Activated naive CD8-positive, alpha-beta T cell treated with anti-CD3 and anti-CD28 coated beads for 36 hours (primary cell): Measurements from ENCODE around the gene IL1RAPL2. TPM values are rescaled to one million over a fixed set of nuclear protein-coding genes. Genes with fewer than 3 reads are reported as not detected.
"Not testable (repeated sequence)": the region's sequence is repeated elsewhere in the genome, so short reads cannot be mapped to it uniquely, and the experiment has no call there.

ENCODE experiments used
- DNase-seq: peaks from one replicate; pipeline ENCODE4 v3.0.0; 2021
- H3K27ac Mint-ChIP-seq: one replicate; pipeline ENCODE4 v1.8.0; 2022; ENCODE audit warnings: mild to moderate bottlenecking, moderate library complexity, mixed read lengths
- H3K27me3 Mint-ChIP-seq: one replicate; pipeline ENCODE4 v1.8.0; 2022; ENCODE audit warnings: mild to moderate bottlenecking, mixed read lengths
- H3K36me3 Mint-ChIP-seq: one replicate; pipeline ENCODE4 v1.8.0; 2021; ENCODE audit warnings: mild to moderate bottlenecking, mixed read lengths
- H3K4me1 Mint-ChIP-seq: one replicate; pipeline ENCODE4 v1.8.0; 2021; ENCODE audit warnings: mixed read lengths
- H3K4me3 Mint-ChIP-seq: one replicate; pipeline ENCODE4 v1.8.0; 2022; ENCODE audit warnings: mild to moderate bottlenecking, moderate library complexity, mixed read lengths
- H3K9me3 Mint-ChIP-seq: one replicate; pipeline ENCODE4 v1.8.0; 2022; ENCODE audit warnings: mixed read lengths
- total RNA-seq, 2 experiments: library from RNA; stranded (reverse); gene quantifications; one replicate each; pipeline ENCODE4 v1.2.3, GENCODE V29; 2021

Gene IL1RAPL2
- total RNA-seq, 2 experiments from 2014 or later: not detected

DNA sequence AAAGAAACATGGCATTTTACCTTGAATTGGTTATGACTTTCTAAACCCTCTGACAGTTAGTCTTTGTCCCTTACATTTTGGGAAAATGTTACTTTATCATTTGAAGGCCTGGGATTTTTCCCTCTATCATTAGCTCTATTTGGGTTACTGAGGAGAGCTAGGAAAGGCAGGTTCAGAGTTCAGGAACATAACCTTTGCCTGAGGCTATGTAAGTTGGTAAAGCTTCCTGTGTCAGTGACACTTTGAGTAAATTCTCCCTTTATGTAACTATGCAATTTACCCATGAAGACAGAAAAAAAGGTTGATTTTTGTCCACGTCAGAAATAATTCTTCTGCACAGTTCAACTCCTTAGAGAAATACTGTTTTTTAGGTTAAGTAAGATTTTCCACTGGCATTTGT, 1084.6 kb downstream of the IL1RAPL2 start:
- no peaks in the 10 kb centered on the region for H3K36me3 Mint-ChIP-seq
- no peak overlapping the region for H3K27ac Mint-ChIP-seq
- H3K4me1 Mint-ChIP-seq: no peaks in the 10 kb centered on the region
- DNase-seq: no peak
- H3K4me3 Mint-ChIP-seq: no peak overlapping the region
- H3K27me3 Mint-ChIP-seq: no peaks in the 10 kb centered on the region
- peaks cover 1% of the 10 kb centered on the region for H3K9me3 Mint-ChIP-seq

DNA sequence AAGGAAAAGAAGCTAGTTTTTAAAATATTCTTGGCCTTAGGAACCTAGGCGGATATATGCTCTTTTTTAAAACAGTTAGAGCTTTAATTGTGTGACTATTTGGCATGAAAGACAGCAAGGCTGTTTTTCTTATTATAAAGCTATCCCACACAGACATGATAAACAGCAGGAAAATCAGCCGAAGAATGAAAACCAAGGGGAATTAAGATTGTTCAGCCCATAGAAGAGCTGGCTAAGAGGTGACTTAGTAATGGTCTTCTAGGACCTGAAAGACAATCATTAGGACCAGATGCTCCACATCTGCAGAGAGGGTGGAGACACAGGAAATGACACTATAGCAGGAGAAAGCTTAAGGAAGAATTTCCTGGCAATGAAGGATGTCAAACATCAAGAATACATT, 1085.0 kb downstream of the IL1RAPL2 start:
- Mint-ChIP-seq H3K27ac (no peak overlapping the region), H3K36me3 (no peaks in the 10 kb centered on the region), H3K4me1 (no peaks in the 10 kb centered on the region), H3K4me3 (no peak overlapping the region), H3K9me3 (no peaks in the 10 kb centered on the region), H3K27me3 (no peaks in the 10 kb centered on the region)
- DNase-seq: no peak

DNA sequence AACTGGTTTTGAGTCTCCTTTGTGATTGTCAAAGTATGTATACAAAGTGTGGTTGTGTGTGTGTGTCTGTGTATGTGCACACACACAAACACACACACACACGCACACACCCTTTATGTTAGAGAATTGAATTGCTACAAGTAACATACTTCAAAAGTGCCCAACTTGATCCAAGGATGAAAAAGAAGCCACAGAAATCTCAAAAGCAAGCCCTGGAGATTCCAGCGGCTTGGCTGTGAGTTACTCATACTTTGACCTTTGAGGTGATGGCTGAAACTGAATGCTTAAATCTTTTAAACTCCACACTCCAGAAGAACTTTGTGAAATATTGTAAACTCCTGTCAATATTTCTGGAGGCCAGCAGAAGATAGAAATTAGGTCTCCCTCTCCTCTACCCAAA, 1087.9 kb downstream of the IL1RAPL2 start:
- Mint-ChIP-seq H3K36me3 (no peaks in the 10 kb centered on the region), H3K27me3 (no peaks in the 10 kb centered on the region)

DNA sequence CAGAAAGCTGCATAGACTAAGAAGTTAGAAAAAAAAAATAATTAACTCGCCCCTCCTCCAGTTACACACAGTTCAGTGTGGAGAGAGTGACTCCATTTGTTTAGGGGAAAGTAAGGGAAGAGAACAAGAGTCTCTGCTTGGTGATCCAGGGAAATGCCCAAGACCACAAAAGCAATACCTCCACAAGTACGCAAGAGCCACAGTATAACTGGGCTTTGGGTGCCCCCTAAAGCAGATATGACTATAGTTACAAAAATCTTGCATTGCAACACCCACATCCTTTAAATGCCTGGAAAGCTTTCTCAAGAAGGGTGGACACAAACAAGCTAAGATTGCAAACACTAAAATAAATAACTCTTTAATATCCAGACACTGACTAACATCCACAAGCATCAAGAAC, 1092.1 kb downstream of the IL1RAPL2 start:
- Mint-ChIP-seq H3K27ac (no peak overlapping the region), H3K36me3 (no peaks in the 10 kb centered on the region), H3K27me3 (no peaks in the 10 kb centered on the region), H3K4me1 (no peaks in the 10 kb centered on the region), H3K4me3 (no peak overlapping the region), H3K9me3 (peaks cover 1% of the 10 kb centered on the region)
- DNase-seq: no peak

More for the DNA sequence above, 1087.9 kb downstream of the IL1RAPL2 start:
- H3K4me1 Mint-ChIP-seq: no peaks in the 10 kb centered on the region
- H3K9me3 Mint-ChIP-seq: no peaks in the 10 kb centered on the region
- DNase-seq: no peak
- H3K27ac Mint-ChIP-seq: no peak overlapping the region
- H3K4me3 Mint-ChIP-seq: no peak overlapping the region

DNA sequence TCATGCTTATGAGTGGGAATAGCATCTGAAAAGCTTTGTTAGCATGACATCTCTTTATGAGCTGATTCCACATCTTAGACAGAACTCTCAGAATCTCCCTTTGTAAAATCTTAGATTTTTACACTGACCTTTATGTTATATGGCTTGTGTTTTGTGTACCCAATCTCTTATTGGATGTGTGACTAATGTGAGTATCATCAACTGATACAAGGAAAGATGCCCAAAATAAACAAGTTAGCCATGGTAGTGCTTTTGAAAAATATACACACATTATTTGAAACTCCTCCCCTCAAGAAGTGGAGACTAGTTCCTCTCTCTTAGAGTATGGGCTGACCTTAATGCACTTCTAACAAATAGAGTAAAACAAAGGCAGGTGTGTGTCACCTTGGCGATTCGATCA, 1096.2 kb downstream of the IL1RAPL2 start:
- H3K27ac Mint-ChIP-seq: no peak overlapping the region

DNA sequence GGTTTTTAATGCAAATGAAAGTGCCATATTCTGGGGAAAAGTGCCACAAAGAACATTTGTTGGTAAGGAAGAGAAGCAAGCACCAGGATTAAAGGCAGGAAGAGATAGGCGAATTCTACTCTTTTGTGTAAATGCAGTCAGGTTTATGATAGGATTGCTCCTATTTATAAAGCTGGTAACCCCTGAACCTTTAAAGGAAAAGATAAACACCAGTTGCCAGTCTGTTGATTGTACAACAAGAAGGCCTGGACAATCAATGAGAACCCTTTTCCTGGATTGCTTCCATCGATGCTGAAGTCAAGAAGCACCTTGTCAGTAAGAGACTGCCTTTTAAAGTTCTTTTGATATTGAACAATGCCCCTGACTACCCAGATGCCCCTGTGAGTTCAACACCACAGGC, 1098.2 kb downstream of the IL1RAPL2 start:
- H3K4me3 Mint-ChIP-seq: no peak overlapping the region
- H3K27ac Mint-ChIP-seq: no peak overlapping the region
- peaks cover 1% of the 10 kb centered on the region for H3K9me3 Mint-ChIP-seq
- no peak for DNase-seq
- H3K27me3 Mint-ChIP-seq: no peaks in the 10 kb centered on the region
- H3K36me3 Mint-ChIP-seq: no peaks in the 10 kb centered on the region
- no peaks in the 10 kb centered on the region for H3K4me1 Mint-ChIP-seq

More for the DNA sequence above, 1096.2 kb downstream of the IL1RAPL2 start:
- H3K4me3 Mint-ChIP-seq: no peak overlapping the region
- DNase-seq: no peak
- no peaks in the 10 kb centered on the region for H3K36me3 Mint-ChIP-seq
- no peaks in the 10 kb centered on the region for H3K27me3 Mint-ChIP-seq
- peaks cover 1% of the 10 kb centered on the region for H3K9me3 Mint-ChIP-seq
- H3K4me1 Mint-ChIP-seq: no peaks in the 10 kb centered on the region

DNA sequence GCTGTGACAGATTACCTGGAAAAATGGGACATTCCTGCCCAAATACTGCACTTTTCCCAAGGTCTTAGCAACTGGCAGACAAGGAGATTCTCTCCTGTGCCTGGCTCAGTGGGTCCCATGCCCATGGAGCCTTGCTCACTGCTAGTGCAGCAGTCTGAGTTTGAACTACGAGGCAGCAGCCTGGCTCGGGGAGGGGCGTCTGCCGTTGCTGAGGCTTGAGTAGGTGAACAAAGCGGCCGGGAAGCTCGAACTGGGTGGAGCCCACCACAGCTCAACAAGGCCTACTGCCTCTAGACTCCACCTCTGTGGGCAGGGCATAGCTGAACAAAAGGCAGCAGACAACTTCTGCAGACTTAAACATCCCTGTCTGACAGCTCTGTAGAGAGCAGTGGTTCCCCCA, 1118.3 kb downstream of the IL1RAPL2 start:
- not testable (repeated sequence) for H3K4me1 Mint-ChIP-seq, H3K9me3 Mint-ChIP-seq, H3K4me3 Mint-ChIP-seq, DNase-seq, H3K27ac Mint-ChIP-seq, H3K36me3 Mint-ChIP-seq, H3K27me3 Mint-ChIP-seq

DNA sequence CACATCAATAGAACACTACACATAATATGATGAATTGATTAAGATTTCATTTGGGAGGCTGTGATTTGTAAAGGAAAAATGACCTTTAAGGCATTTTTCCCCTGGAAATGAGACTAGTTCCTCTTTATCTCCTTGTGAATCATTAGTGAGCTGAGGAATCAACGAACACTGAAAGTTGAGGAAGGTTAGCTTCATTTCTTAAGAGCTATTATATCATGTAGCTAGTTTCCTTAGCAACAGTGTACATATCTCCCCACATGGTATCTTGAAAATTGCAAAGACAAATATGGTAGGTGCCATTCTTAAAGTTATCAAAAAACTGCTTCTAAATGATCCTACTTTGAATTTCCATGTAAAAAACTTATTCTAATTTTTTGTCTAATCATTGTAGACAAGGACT, 1128.8 kb downstream of the IL1RAPL2 start:
- no peaks in the 10 kb centered on the region for H3K9me3 Mint-ChIP-seq
- H3K27ac Mint-ChIP-seq: no peak overlapping the region
- no peaks in the 10 kb centered on the region for H3K36me3 Mint-ChIP-seq
- no peaks in the 10 kb centered on the region for H3K27me3 Mint-ChIP-seq
- DNase-seq: no peak
- no peaks in the 10 kb centered on the region for H3K4me1 Mint-ChIP-seq
- no peak overlapping the region for H3K4me3 Mint-ChIP-seq

DNA sequence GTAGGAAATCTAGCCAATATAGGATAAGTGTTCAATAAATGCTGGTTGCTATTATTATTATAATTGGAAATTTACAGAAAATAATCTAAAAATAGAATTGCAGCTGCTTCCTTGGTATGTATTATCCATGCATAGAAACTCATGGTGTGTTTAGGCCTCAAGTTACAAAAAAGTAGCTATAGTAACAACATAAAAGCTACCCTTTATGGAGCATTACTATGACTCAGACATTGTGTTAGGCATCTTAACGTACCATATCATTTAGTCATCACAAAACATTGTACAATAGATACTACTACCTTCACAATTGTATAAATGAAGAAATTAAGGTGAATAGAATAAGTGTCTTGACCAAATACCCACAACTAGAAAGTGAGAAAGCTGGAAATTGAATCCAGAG, 1129.5 kb downstream of the IL1RAPL2 start:
- Mint-ChIP-seq H3K4me3 (no peak overlapping the region), H3K9me3 (no peaks in the 10 kb centered on the region), H3K36me3 (no peaks in the 10 kb centered on the region), H3K4me1 (no peaks in the 10 kb centered on the region), H3K27me3 (no peaks in the 10 kb centered on the region), H3K27ac (no peak overlapping the region)
- no peak for DNase-seq

DNA sequence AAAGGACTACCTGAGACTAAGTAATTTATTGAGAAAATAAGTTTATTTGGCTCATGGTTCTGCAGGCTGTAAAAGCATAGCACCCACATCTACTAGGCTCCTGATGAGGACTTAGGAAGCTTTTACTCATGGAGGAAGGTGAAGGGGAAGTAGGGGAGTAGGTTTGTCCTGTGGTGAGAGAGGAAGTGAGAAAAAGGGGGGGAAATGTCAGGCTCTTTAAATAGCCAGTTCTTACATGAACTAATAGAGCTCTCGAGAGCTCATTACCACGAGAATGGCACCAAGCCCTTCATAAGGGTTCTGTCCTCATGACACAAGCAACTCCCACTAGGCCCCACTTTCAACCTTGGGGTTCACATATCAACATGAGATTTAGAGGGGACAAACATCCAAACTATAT, 1130.9 kb downstream of the IL1RAPL2 start:
- H3K36me3 Mint-ChIP-seq: no peaks in the 10 kb centered on the region
- no peak overlapping the region for H3K4me3 Mint-ChIP-seq
- no peak for DNase-seq
- no peaks in the 10 kb centered on the region for H3K9me3 Mint-ChIP-seq
- H3K27me3 Mint-ChIP-seq: no peaks in the 10 kb centered on the region
- no peaks in the 10 kb centered on the region for H3K4me1 Mint-ChIP-seq
- no peak overlapping the region for H3K27ac Mint-ChIP-seq

DNA sequence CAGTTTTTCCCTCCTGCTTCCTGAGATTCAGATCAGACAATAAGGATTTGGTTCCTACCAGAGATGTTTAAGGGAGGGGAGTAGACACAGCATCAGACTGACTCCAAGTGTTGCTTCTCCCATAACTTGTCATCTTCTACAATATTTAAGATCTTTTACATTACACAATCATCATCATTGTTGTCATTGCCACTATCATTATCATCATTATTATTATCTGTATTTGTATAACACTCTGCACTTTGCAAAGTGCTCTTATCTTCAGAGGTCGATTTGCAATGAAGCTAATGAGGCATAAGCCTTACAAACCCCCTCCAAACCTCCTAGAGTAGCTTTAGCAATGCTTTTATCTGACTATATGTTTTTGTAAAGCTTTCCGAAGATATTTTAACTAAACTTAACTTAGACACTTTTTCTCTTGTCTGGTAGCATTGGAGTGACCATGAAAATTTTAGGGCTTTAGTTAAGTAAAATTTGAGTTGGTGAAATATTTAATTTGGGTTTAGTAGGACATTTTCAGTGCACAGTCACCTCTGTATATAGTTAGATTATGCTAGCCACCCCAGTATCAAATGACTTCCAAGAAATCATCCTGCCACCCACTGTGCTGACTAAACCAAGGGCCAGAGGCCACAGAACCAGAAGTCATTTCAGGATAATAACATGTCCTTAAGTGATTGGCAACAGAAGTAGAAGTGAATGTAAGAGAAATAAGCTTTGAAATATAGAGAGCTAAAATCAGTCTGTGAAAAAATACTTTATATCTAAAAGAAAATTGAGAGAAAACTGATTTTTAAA, 1132.2 kb downstream of the IL1RAPL2 start:
- Mint-ChIP-seq H3K36me3 (no peaks in the 10 kb centered on the region), H3K27ac (no peak overlapping the region), H3K27me3 (no peaks in the 10 kb centered on the region), H3K9me3 (peaks cover under 1% of the 10 kb centered on the region), H3K4me3 (no peak overlapping the region), H3K4me1 (no peaks in the 10 kb centered on the region)
- no peak for DNase-seq

DNA sequence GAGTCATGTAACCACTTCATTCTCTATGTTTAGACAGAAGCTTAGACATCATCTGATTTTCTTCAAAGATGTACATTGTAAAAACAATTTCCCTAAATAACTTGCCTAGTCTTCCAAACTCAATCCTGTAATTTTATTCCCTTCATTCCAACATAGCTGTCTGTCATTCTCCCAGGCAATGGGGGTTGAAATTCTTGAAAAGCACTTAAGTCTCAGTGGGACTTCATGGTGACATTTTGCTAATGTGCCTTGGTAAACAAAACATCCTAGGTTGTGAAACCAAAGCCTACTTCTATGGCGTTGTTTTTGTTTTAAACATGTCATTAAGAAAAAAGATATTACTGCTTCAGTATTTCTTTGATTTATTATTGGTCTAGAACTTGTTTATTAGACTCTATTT, 1134.3 kb downstream of the IL1RAPL2 start:
- no peak for DNase-seq
- Mint-ChIP-seq H3K4me1 (no peaks in the 10 kb centered on the region), H3K36me3 (no peaks in the 10 kb centered on the region), H3K27me3 (no peaks in the 10 kb centered on the region), H3K27ac (no peak overlapping the region), H3K4me3 (no peak overlapping the region), H3K9me3 (peaks cover 1% of the 10 kb centered on the region)

DNA sequence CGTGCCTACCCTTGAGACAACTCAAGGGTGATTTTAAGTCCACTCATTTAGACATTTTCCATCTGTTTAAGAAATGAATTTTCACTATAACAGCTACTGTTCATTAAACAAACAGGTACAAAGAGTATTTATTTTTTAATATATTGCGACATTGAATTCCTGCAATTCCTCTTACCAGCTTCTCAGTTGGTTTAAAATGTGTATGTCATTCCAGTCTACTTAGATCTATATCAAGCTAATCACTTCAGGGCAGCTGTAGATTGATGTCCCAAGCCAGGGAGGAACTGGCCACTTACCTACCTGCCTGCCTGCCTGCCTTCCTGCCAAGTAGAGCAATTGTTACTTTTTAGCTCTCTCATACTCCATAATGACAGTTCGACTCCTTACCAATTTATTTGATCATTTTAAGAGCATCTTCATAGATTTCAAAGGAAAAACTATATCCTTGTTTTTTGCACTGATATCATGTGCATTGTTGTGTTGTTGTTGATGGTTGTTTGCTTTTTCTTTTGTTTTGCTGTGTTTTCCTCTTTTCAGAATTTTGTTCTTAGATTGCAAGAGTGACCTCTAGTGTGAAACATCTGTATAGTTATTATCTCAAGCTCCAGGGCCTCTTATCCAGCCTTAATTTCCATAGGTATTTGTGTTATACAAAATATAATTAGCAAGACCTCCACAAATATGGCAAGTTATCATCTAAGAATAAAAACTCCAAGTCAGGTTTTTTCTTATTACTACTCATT, 1135.5 kb downstream of the IL1RAPL2 start:
- H3K4me1 Mint-ChIP-seq: no peaks in the 10 kb centered on the region
- no peak overlapping the region for H3K27ac Mint-ChIP-seq
- peaks cover 1% of the 10 kb centered on the region for H3K9me3 Mint-ChIP-seq
- H3K27me3 Mint-ChIP-seq: no peaks in the 10 kb centered on the region
- H3K36me3 Mint-ChIP-seq: no peaks in the 10 kb centered on the region
- DNase-seq: no peak
- H3K4me3 Mint-ChIP-seq: no peak overlapping the region

DNA sequence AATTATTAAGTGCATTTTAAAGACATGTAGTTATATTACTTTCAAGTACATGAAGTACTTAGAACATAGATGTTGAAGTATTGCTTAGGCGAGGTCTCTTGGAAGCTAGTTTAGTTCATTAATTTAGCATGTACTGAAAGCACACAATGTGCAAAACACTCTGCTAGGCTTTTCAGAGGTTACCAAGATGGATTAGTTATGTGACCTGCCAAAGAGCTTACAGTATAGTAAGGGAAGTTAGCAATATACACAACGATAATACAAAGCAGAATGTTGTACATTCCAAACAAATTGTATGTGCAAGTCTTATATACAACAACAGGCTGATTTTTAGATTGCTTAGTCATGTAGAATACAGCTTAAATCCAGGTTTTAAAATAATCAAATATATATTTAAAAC, 1137.9 kb downstream of the IL1RAPL2 start:
- H3K4me3 Mint-ChIP-seq: no peak overlapping the region
- no peaks in the 10 kb centered on the region for H3K27me3 Mint-ChIP-seq
- no peaks in the 10 kb centered on the region for H3K36me3 Mint-ChIP-seq
- DNase-seq: no peak
- H3K9me3 Mint-ChIP-seq: peaks cover 1% of the 10 kb centered on the region
- no peak overlapping the region for H3K27ac Mint-ChIP-seq
- H3K4me1 Mint-ChIP-seq: no peaks in the 10 kb centered on the region

DNA sequence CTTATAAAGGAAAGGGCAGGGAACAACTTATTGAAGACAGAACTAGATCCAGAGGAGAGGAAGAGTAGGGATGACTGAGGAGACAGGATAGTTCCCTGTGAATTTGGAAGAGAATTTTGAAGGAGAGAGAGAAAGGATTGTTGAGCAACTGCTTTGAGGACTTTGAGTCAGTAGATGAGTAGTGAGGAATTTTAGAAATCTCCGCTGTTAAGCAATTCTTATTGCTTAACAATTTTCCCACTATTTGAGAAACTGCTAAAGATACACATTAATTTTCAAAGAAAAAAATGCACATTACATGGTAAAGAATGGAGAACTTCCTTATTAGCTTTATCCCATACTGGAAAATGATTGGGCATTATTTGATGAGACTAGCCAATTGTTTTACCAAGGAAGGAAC, 1140.0 kb downstream of the IL1RAPL2 start:
- Mint-ChIP-seq H3K36me3 (no peaks in the 10 kb centered on the region), H3K4me3 (no peak overlapping the region), H3K27me3 (no peaks in the 10 kb centered on the region), H3K9me3 (peaks cover 1% of the 10 kb centered on the region), H3K4me1 (no peaks in the 10 kb centered on the region), H3K27ac (no peak overlapping the region)
- DNase-seq: no peak

DNA sequence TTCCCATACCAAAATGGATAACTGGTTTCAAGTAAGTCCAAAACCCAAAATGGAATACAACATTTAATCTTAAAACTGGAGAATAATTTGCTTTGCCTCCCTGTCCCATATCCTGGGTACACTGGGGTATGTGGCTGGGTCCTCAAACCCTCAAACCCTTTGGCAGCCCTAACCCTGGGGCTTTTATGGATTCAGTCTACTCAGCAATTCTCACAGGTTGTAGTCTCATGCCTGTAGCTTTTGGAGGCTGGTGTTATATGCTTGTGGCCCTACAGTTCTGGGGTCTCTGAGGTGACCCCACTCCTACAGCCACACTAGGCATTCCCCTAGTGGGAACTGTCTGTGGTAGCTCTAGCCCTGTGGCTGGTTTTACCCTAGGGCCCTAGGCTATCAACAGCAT, 1145.8 kb downstream of the IL1RAPL2 start:
- Mint-ChIP-seq H3K36me3 (no peaks in the 10 kb centered on the region), H3K27ac (no peak overlapping the region), H3K4me3 (no peak overlapping the region), H3K9me3 (no peaks in the 10 kb centered on the region), H3K27me3 (no peaks in the 10 kb centered on the region), H3K4me1 (no peaks in the 10 kb centered on the region)
- DNase-seq: no peak
